Karpas-422 (cell line): ENCODE data around the gene NCF4. TPM values are rescaled to one million over a fixed set of nuclear protein-coding genes. Genes with fewer than 3 reads are reported as not detected.
A peak's percentile ranks its signal among the peaks of the same experiment; 100 is the strongest.

ENCODE experiments used
- DNase-seq: peaks from one replicate; pipeline ENCODE4 v3.0.0-alpha.2; 2015
- H2AFZ ChIP-seq: fragments of 200-600 bp; sonication (generic); 2 replicates; pipeline ENCODE4 v1.6.1; 2014; ENCODE audit warnings: antibody characterized with exemption, low read length, mixed read lengths
- H3K27ac ChIP-seq: fragments of 200-600 bp; sonication (generic); 2 replicates; pipeline ENCODE4 v1.5.1; 2014; ENCODE audit warnings: mild to moderate bottlenecking, low read length, moderate library complexity
- H3K27me3 ChIP-seq: fragments of 200-600 bp; sonication (generic); 2 replicates; pipeline ENCODE4 v1.6.1; 2014; ENCODE audit warnings: low read length, mixed read lengths
- H3K36me3 ChIP-seq: fragments of 200-600 bp; sonication (generic); 2 replicates; pipeline ENCODE4 v1.6.1; 2014; ENCODE audit warnings: low read length, mixed read lengths; ENCODE audit not compliant: insufficient read depth
- H3K4me1 ChIP-seq: fragments of 200-600 bp; sonication (generic); 2 replicates; pipeline ENCODE4 v1.6.1; 2014; ENCODE audit warnings: mild to moderate bottlenecking, low read length, mixed read lengths
- H3K4me2 ChIP-seq: fragments of 200-600 bp; sonication (generic); 2 replicates; pipeline ENCODE4 v1.6.1; 2014; ENCODE audit warnings: low read length, low read depth, mild to moderate bottlenecking; ENCODE audit not compliant: poor library complexity, severe bottlenecking
- H3K4me3 ChIP-seq: fragments of 200-600 bp; sonication (generic); 2 replicates; pipeline ENCODE4 v1.5.1; 2014; ENCODE audit warnings: mild to moderate bottlenecking, antibody characterized with exemption, low read length, mixed read lengths
- H3K79me2 ChIP-seq: fragments of 200-600 bp; sonication (generic); 2 replicates; pipeline ENCODE4 v1.6.1; 2014; ENCODE audit warnings: mild to moderate bottlenecking, low read length, mixed read lengths
- H3K9ac ChIP-seq: fragments of 200-600 bp; sonication (generic); 2 replicates; pipeline ENCODE4 v1.6.0; 2014; ENCODE audit warnings: low read length
- H3K9me2 ChIP-seq: fragments of 200-600 bp; sonication (generic), shearing (Covaris generic); replicated peaks from 2 replicates; pipeline ENCODE4 v1.6.0; 2014; ENCODE audit warnings: mild to moderate bottlenecking, low read length, moderate library complexity; ENCODE audit not compliant: insufficient read depth
- H3K9me3 ChIP-seq: fragments of 300-700, 200-600 bp; sonication (generic); 2 replicates; pipeline ENCODE4 v1.6.1; 2014; ENCODE audit warnings: low read length, mixed read lengths
- H4K20me1 ChIP-seq: fragments of 200-600 bp; sonication (generic); 2 replicates; pipeline ENCODE4 v1.6.1; 2014; ENCODE audit warnings: mild to moderate bottlenecking, antibody characterized with exemption, low read length, low read depth; ENCODE audit not compliant: insufficient read depth
- total RNA-seq: library from RNA; depleted of rRNA; stranded (reverse); fragments of >200 nt; shearing (Covaris generic); gene quantifications from 2 replicates; pipeline ENCODE4 v1.2.3, GENCODE V29; 2014; ENCODE audit warnings: low replicate concordance

The NCF4 gene
- total RNA-seq, 1 experiment from 2014 or later = 116 TPM

GRCh38 chr22:36911887-36912661 is 51.3 kb downstream of the NCF4 start:
- Histone ChIP-seq H3K4me3 (no peak overlapping the region), H3K27ac (no peak overlapping the region), H3K9ac (no peak overlapping the region), H3K4me2 (no peak overlapping the region), H3K79me2 (no peaks in the 10 kb centered on the region), H3K4me1 (peaks cover 20% of the 10 kb centered on the region), H4K20me1 (no peaks in the 10 kb centered on the region), H3K27me3 (no peaks in the 10 kb centered on the region), H2AFZ (no peak overlapping the region), H3K36me3 (no peaks in the 10 kb centered on the region), H3K9me2 (no peaks in the 10 kb centered on the region), H3K9me3 (no peaks in the 10 kb centered on the region)
- no peak for DNase-seq

DNA sequence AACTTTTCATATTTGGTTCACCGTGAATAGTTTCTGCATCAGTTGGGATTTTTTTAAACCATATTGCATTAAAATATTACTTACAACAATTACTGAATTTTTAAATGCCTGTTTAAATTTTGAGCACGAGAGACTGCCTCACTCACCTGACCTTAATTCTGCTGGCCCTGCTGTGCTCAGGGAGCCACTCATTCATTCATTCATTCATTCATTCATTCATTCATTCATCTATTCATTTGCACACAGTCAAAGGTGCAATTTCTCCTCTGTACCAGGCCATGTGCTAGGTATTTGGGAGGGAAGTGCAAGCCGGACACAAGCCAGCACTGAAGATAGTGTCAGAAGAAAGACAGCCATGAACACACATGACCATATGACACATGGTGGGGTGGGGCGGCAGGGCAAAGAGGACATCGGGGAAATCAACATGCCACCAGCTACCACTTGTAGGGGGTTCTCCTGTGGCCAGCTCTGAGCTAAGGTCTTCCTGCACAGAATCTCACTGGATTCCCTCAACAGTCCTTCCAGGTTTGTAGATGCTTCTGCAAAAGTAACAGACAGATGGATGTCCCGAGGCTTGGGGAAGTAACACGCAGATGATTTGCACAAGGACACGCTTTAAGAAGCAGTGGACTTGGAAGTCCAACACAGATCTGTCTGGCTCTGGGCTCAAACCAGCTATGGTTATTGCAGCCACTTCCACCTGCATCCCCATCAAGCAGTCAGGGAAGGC is 52.1 kb downstream of the NCF4 start:
- Histone ChIP-seq H3K79me2 (no peaks in the 10 kb centered on the region), H3K27me3 (no peaks in the 10 kb centered on the region), H2AFZ (peak overlapping the region; percentile 52; the same call in 1 of the 2 replicates), H3K4me3 (peak overlapping the region; percentile 62; the same call in 1 of the 2 replicates), H3K9me3 (no peaks in the 10 kb centered on the region), H3K4me2 (peak overlapping the region; percentile 66), H3K9me2 (no peaks in the 10 kb centered on the region), H4K20me1 (no peaks in the 10 kb centered on the region), H3K27ac (no peak overlapping the region), H3K36me3 (no peaks in the 10 kb centered on the region), H3K4me1 (peaks cover 18% of the 10 kb centered on the region), H3K9ac (peak overlapping the region; percentile 67; the same call in 1 of the 2 replicates)
- no peak for DNase-seq

DNA sequence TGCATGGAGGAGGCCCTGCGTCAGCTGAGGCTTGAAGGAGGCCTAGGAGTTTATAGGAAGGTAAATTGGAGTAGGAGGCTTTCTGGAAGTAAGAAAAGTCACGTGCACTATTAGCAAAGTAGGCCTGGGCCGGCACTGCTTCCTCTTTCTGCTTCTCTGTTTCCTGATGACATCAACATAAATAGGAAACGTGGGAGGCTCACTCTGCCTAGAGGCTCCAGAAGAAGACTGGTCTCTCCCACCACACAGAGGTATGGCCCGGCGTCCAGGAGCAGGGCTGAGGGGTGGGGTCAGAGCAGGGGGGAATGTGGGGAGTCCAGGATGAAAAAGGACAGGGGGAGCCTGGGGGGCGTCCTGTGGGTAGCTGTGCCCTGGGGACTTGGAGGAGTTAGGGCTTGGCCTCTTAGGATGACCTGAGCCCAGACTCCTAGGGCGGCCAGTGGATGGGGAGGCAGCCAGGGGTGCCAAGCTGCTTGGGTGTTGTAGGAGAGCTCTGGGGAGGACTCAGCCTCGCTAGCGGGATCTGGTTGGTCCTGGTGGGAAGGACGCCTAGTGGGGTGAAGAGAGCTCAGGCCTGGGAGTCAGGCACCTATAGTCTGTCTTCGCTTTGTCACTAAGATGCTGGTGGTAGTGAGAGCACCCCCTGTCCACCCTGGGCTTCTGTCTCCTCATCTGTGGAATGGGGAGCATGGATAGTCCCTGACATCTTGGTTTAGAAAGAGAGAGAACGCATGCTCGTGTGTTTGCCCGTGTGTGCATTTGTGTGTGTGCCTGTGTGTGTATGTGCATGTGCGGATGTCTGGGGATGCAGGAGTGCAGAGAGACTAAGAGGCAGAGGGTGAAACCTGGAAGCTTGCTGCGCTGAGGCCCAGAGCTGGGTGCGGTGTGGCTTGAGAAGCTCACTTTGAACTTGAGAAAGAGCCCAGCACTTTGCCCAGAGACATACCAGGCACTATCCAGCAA is 52.9 kb downstream of the NCF4 start, which contains the start of gene CSF2RB:
TSS of gene CSF2RB (plus strand) at position 202 of the 963 bp plus-strand sequence. CDS start 8,580 bp downstream, outside the sequence.
- peak; percentile 79 for DNase-seq
- Histone ChIP-seq H3K79me2 (no peaks in the 10 kb centered on the region), H3K4me3 (peak within 1 kb of the TSS; percentile 62), H4K20me1 (no peaks in the 10 kb centered on the region), H3K4me2 (peak within 1 kb of the TSS; percentile 66), H3K36me3 (no peaks in the 10 kb centered on the region), H3K4me1 (peaks cover 18% of the 10 kb centered on the region), H3K27ac (no peak within 1 kb of the TSS), H3K9me2 (no peaks in the 10 kb centered on the region), H2AFZ (peak within 1 kb of the TSS; percentile 52; the same call in 1 of the 2 replicates), H3K9ac (peak within 1 kb of the TSS; percentile 67), H3K9me3 (no peaks in the 10 kb centered on the region), H3K27me3 (no peaks in the 10 kb centered on the region)

GRCh38 chr22:36914390-36914752 is 53.6 kb downstream of the NCF4 start:
- Histone ChIP-seq H3K9me2 (no peaks in the 10 kb centered on the region), H3K4me1 (peaks cover 18% of the 10 kb centered on the region), H3K36me3 (no peaks in the 10 kb centered on the region), H3K79me2 (no peaks in the 10 kb centered on the region), H3K27me3 (no peaks in the 10 kb centered on the region), H4K20me1 (no peaks in the 10 kb centered on the region), H3K27ac (no peak overlapping the region), H3K4me3 (peak overlapping the region; percentile 62), H3K9me3 (no peaks in the 10 kb centered on the region), H3K4me2 (peak overlapping the region; percentile 66), H3K9ac (peak overlapping the region; percentile 67; the same call in 1 of the 2 replicates), H2AFZ (peak overlapping the region; percentile 52; the same call in 1 of the 2 replicates)
- DNase-seq = no peak

GRCh38 chr22:36916034-36916433 is 55.2 kb downstream of the NCF4 start:
- no peak overlapping the region for H3K4me2 ChIP-seq
- H4K20me1 ChIP-seq = no peaks in the 10 kb centered on the region
- no peak for DNase-seq
- no peaks in the 10 kb centered on the region for H3K36me3 ChIP-seq
- no peak overlapping the region for H3K4me3 ChIP-seq
- H3K9ac ChIP-seq = no peak overlapping the region
- H3K27me3 ChIP-seq = no peaks in the 10 kb centered on the region
- no peaks in the 10 kb centered on the region for H3K9me3 ChIP-seq
- H3K4me1 ChIP-seq = peaks cover 18% of the 10 kb centered on the region
- H3K27ac ChIP-seq = no peak overlapping the region
- H3K9me2 ChIP-seq = no peaks in the 10 kb centered on the region
- H3K79me2 ChIP-seq = no peaks in the 10 kb centered on the region
- no peak overlapping the region for H2AFZ ChIP-seq

DNA sequence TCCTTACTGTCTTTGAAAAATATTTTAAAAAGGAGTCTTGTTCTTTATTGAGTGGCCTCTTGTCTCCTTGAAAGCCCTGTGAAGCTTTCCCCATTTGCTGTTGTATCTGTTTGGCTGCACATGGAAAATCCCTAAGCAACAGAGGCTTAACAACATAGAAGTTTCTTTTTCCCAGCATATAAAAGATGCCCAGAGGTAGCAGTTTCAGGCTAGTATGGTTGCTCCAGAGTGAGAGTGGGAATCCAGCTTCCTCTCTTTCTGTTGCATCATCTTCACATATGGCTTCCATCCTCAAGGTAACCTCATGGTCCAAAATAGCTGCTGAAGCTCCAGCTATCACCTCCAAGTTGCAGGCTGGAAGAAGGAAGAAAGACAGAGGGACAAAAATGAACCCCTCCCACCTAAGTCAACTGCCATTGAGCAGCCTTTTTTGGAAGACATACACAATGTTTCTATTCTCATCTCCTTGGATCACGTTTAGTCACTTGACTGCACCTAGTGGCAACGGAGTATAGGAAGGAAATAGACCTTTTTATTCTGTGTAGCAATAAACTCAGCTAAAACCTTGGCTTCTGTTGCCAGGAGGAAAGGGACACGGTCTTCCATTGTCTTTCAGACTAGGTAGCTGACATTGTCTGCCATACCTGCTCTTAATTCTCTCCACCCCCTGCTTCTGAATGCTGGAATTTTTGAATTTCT is 57.9 kb downstream of the NCF4 start:
- H3K36me3 ChIP-seq = no peaks in the 10 kb centered on the region
- H3K4me1 ChIP-seq = peaks cover 9% of the 10 kb centered on the region
- no peak overlapping the region for H2AFZ ChIP-seq
- H3K27me3 ChIP-seq = no peaks in the 10 kb centered on the region
- H3K4me3 ChIP-seq = no peak overlapping the region
- no peaks in the 10 kb centered on the region for H3K9me3 ChIP-seq
- H3K4me2 ChIP-seq = no peak overlapping the region
- no peaks in the 10 kb centered on the region for H3K79me2 ChIP-seq
- no peak overlapping the region for H3K27ac ChIP-seq
- DNase-seq = no peak
- H4K20me1 ChIP-seq = no peaks in the 10 kb centered on the region
- H3K9me2 ChIP-seq = no peaks in the 10 kb centered on the region
- no peak overlapping the region for H3K9ac ChIP-seq

- Histone ChIP-seq H3K4me3 (no peak overlapping the region), H3K79me2 (no peaks in the 10 kb centered on the region), H3K9me2 (no peaks in the 10 kb centered on the region), H3K36me3 (no peaks in the 10 kb centered on the region), H3K9ac (no peak overlapping the region), H3K27me3 (no peaks in the 10 kb centered on the region), H2AFZ (no peak overlapping the region), H3K27ac (no peak overlapping the region), H3K9me3 (no peaks in the 10 kb centered on the region), H3K4me2 (no peak overlapping the region), H4K20me1 (no peaks in the 10 kb centered on the region), H3K4me1 (no peaks in the 10 kb centered on the region)
- DNase-seq = no peak
Observed at GRCh38 chr22:36921309-36922104, 60.7 kb downstream of the NCF4 start.
